Activated B cell treated with CpG ODN at 0.5 μM for 24 hours (primary cell): ENCODE measurements around the gene SSBP2. TPM values are rescaled to one million over a fixed set of nuclear protein-coding genes. Genes with fewer than 3 reads are reported as not detected.

Experiments
- ATAC-seq: fragments of 200-7000 bp; cut with Tn5 transposase; one replicate; pipeline ENCODE4 v1.10.0; 2021; ENCODE audit warnings: low read depth, mild to moderate bottlenecking, moderate library complexity
- CTCF ChIA-PET: fragments of 350-600 bp; sonication (Branson Sonifier 250); formaldehyde crosslinking; loops from one replicate; lab custom pipeline; 2021; ENCODE audit warnings: antibody characterized with exemption; lab: Charles Lee
- POLR2A ChIA-PET: fragments of 350-600 bp; sonication (Branson Sonifier 250); formaldehyde crosslinking; loops from one replicate; lab custom pipeline; 2021; ENCODE audit warnings: antibody characterized with exemption; lab: Charles Lee
- DNase-seq: peaks from one replicate; pipeline ENCODE4 v3.0.0; 2022
- H3K27ac Mint-ChIP-seq: one replicate; pipeline ENCODE4 v1.8.0; 2020; ENCODE audit warnings: mixed read lengths
- H3K27me3 Mint-ChIP-seq: one replicate; pipeline ENCODE4 v1.8.0; 2021; ENCODE audit warnings: mixed read lengths
- H3K36me3 Mint-ChIP-seq: one replicate; pipeline ENCODE4 v1.8.0; 2021; ENCODE audit warnings: low read depth, mixed read lengths
- H3K4me1 Mint-ChIP-seq: one replicate; pipeline ENCODE4 v1.8.0; 2021; ENCODE audit warnings: mixed read lengths
- H3K4me3 Mint-ChIP-seq: one replicate; pipeline ENCODE4 v1.8.0; 2020; ENCODE audit warnings: mild to moderate bottlenecking, mixed read lengths
- H3K9me3 Mint-ChIP-seq: one replicate; pipeline ENCODE4 v1.8.0; 2020; ENCODE audit warnings: mixed read lengths
- intact Hi-C: fragments of 100-400 bp; cut with micrococcal nuclease; formaldehyde crosslinking; loops from one replicate; pipeline ENCODE4 v1.15.1; 2024
- total RNA-seq: library from RNA; stranded (reverse); gene quantifications from 2 replicates; pipeline ENCODE4 v1.2.3, GENCODE V29; 2022
- TF ChIP-seq, protein P1 (sequence below): fragments of 200-600 bp; IDR thresholded peaks from one replicate; pipeline ENCODE4 v1.8.0; 2022; ENCODE audit warnings: antibody characterized with exemption, mild to moderate bottlenecking

SSBP2 gene
- total RNA-seq, 1 donor from 2014 or later = 26.2 TPM

DNA sequence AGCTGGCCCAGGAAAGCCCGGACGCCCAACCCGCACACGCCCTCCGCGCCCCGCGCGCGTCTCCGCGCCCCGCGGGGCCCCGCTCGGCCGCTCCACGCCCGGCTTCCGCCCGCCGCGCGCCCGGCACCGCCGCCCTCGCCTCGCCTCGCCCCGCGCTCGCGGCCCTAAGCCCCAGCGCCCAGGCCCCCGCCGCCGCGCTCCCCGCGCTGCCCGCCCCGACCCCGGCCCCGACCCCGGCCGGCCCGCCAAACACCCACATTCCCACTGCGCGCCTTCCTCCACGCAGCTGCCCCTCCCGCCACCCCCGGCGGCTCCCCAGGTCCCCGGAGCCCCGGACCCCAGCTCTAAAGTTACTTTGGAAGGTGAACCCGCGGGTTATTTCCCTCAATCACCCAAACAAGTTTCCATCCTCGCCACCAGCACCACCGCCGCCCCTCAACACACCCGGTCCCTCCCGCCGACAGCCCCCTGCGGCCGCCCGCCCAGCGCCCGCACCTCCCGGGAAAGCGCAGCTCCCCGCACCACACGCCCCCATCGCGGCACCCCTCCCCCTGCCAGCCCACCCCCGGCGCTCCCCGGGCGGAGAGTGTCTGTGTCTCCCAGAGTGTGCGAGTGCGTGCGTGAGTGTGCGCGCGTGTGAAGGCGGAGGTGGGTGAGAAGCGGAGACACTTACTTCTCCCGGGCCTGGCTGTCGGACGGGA lies 439 bp downstream of the SSBP2 start:
- intact Hi-C loops = loop anchor here (1.0 to 10.0 kb wide), 13 partner anchors 29 to 1346 kb away; partner anchors contain the start of genes RPS23, TMEM167A, XRCC4 and ZCCHC9

DNA sequence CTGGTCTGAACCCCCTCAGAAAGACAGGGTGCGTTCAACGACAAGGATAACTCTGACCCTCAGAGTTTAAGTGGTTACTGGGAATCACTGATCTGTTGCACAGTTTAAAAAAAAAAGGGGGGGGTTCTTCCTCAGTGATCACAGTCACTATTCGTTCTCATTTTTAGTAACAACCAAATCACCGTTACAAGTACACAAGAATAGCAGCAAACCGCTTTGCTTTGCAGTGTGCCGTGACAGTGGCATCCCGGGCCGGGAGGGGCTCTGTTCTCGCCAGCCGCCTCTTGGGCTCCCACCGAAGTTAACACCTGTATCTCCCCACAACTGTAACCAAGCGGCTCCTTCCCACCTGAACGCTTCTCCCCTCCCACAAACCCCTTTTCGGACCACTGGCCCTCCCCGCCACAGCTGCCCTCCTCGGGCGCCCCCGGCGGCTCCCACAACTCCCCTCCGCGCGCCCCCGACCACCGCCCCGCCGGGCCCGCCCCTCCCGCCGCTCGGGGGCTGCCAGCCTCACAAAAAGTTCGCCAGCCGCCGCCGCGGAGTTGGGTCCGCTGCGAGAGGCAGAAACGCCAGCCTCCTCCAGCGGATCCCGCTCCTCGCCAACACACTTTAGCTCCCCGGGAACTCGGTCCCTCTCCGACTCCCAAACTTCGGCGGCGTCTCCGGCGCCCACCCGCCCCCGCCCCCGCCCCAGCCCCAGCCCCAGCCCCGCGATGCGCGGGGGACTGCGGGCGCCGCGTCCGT lies 1.2 kb downstream of the SSBP2 start:
- peak overlapping the region; percentile 97 for H3K27ac Mint-ChIP-seq

More for the DNA sequence above, 439 bp downstream of the SSBP2 start:
- ChIA-PET POLR2A (interaction anchor here (0.6 to 7.1 kb wide), 31 partner anchors 9 to 1650 kb away, joined by 3 to 285 read pairs (median 5); partner anchors contain the start of genes ATG10, RPS23, XRCC4 and ZCCHC9), CTCF (interaction anchor here (1.0 to 2.4 kb wide), 3 partner anchors 101 to 415 kb away, joined by 3 to 19 read pairs (median 4); no protein-coding TSS in a partner anchor)
- H3K36me3 Mint-ChIP-seq = peaks cover 7% of the 10 kb centered on the region
- DNase-seq (no peak), ATAC-seq (peak; percentile 4)
- H3K27me3 Mint-ChIP-seq = no peaks in the 10 kb centered on the region
- H3K4me3 Mint-ChIP-seq = peak overlapping the region; percentile 92
- TF ChIP-seq, protein P1, sequence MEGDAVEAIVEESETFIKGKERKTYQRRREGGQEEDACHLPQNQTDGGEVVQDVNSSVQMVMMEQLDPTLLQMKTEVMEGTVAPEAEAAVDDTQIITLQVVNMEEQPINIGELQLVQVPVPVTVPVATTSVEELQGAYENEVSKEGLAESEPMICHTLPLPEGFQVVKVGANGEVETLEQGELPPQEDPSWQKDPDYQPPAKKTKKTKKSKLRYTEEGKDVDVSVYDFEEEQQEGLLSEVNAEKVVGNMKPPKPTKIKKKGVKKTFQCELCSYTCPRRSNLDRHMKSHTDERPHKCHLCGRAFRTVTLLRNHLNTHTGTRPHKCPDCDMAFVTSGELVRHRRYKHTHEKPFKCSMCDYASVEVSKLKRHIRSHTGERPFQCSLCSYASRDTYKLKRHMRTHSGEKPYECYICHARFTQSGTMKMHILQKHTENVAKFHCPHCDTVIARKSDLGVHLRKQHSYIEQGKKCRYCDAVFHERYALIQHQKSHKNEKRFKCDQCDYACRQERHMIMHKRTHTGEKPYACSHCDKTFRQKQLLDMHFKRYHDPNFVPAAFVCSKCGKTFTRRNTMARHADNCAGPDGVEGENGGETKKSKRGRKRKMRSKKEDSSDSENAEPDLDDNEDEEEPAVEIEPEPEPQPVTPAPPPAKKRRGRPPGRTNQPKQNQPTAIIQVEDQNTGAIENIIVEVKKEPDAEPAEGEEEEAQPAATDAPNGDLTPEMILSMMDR = no peak
- no peaks in the 10 kb centered on the region for H3K9me3 Mint-ChIP-seq
- H3K4me1 Mint-ChIP-seq = peaks cover 36% of the 10 kb centered on the region
- peak overlapping the region; percentile 95 for H3K27ac Mint-ChIP-seq

DNA sequence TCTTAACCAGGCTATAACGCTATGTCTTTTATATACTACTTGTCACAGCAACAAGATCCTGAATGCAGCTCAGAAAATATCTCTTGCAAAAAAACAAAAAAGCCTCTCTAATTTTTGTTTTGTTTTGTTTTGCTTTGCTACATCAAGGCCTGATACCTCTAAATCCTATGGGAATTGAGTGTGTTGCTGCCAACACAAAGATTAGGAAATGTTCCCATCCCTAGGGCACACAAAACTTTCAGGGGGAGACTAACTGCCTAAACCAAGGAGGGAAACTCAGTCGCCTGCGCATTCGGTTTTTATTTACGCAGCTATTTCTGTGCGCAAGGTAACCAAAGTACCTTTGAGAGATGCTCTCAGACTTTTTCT lies 1.7 kb downstream of the SSBP2 start:
- Mint-ChIP-seq H3K4me3 (peak overlapping the region; percentile 95), H3K27me3 (no peaks in the 10 kb centered on the region), H3K36me3 (peaks cover 7% of the 10 kb centered on the region), H3K4me1 (peaks cover 36% of the 10 kb centered on the region), H3K9me3 (no peaks in the 10 kb centered on the region), H3K27ac (peak overlapping the region; percentile 97)
- intact Hi-C loops = loop anchor here (1.0 to 5.0 kb wide), 3 partner anchors 16 to 322 kb away; no protein-coding TSS in a partner anchor
- no peak for DNase-seq
- ChIA-PET CTCF (interaction anchor here (1.2 kb wide), 1 partner anchor 103 kb away, joined by 3 read pairs; no protein-coding TSS in a partner anchor), POLR2A (interaction anchor here (0.8 to 7.1 kb wide), 7 partner anchors 9 to 529 kb away, joined by 3 to 285 read pairs (median 4); partner anchors contain the start of genes RPS23 and ZCCHC9)
- ATAC-seq = no peak
- TF ChIP-seq, protein P1 = no peak

More for the DNA sequence above, 1.2 kb downstream of the SSBP2 start:
- ChIA-PET POLR2A (interaction anchor here (0.6 to 7.1 kb wide), 13 partner anchors 9 to 1649 kb away, joined by 3 to 285 read pairs (median 6); partner anchors contain the start of genes ATG10, RPS23, XRCC4 and ZCCHC9), CTCF (interaction anchor here (1.2 kb wide), 1 partner anchor 102 kb away, joined by 3 read pairs; no protein-coding TSS in a partner anchor)
- Mint-ChIP-seq H3K9me3 (no peaks in the 10 kb centered on the region), H3K4me1 (peaks cover 36% of the 10 kb centered on the region), H3K36me3 (peaks cover 7% of the 10 kb centered on the region), H3K27me3 (no peaks in the 10 kb centered on the region), H3K4me3 (peak overlapping the region; percentile 95)
- ATAC-seq (peak; percentile 26), DNase-seq (peak; percentile 61)
- intact Hi-C loops = loop anchor here (1.0 to 10.0 kb wide), 9 partner anchors 17 to 1345 kb away; partner anchors contain the start of genes TMEM167A, XRCC4 and ZFYVE16
- TF ChIP-seq, protein P1 = no peak

DNA sequence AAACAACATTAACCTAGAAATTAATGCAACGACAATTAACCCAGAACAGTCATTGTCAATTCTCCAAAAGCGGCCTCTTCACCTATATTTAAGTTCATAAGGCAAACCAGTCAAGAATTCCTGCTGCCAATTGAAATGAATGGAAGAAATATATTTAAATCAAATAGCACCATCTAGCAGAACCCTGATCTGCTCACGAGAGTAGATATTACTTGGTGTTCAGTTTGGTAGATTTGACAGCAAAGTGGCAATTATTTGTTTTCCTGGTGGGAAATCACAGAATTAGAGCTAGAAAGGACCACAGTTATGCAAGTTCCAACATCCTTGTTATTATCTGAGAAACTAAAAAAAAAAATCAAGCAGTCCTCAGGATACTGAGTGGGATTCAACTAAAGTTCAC lies 2.3 kb downstream of the SSBP2 start:
- H3K36me3 Mint-ChIP-seq = peaks cover 7% of the 10 kb centered on the region
- intact Hi-C loops = loop anchor here (2.0 to 5.0 kb wide), 2 partner anchors 16 to 321 kb away; no protein-coding TSS in a partner anchor
- ATAC-seq (no peak), DNase-seq (no peak)
- ChIA-PET POLR2A (interaction anchor here (0.8 to 7.1 kb wide), 4 partner anchors 8 to 240 kb away, joined by 3 to 285 read pairs (median 4); no protein-coding TSS in a partner anchor), CTCF (no interaction called here)
- H3K27ac Mint-ChIP-seq = peak overlapping the region; percentile 97
- H3K4me1 Mint-ChIP-seq = peaks cover 39% of the 10 kb centered on the region
- peak overlapping the region; percentile 95 for H3K4me3 Mint-ChIP-seq
- TF ChIP-seq, protein P1 = no peak
- H3K27me3 Mint-ChIP-seq = no peaks in the 10 kb centered on the region
- H3K9me3 Mint-ChIP-seq = no peaks in the 10 kb centered on the region
